Measurements from ENCODE around the gene TEX12.
"Not testable (repeated sequence)": the region's sequence is repeated elsewhere in the genome, so short reads cannot be mapped to it uniquely, and the experiment has no call there.

TEX12 gene

GRCh38 chr11:112195951-112196351, 28.8 kb downstream of the TEX12 start:
- Histone ChIP-seq H3K9me3 (ENCODE audit: control insufficient read depth, insufficient read depth, low read length) (no peaks in the 10 kb centered on the region), H3K4me3 (ENCODE audit: low read depth, low read length) (no peak overlapping the region), H3K4me1 (ENCODE audit: control insufficient read depth, insufficient read depth, low read length) (no peaks in the 10 kb centered on the region), H3K9ac (ENCODE audit: low read depth, low read length) (no peak overlapping the region), H3K36me3 (ENCODE audit: control insufficient read depth, insufficient read depth, low read length) (no peaks in the 10 kb centered on the region), H3K27me3 (ENCODE audit: control insufficient read depth, insufficient read depth, low read length) (no peaks in the 10 kb centered on the region)

GRCh38 chr11:112196519-112197087, 29.4 kb downstream of the TEX12 start:
- Histone ChIP-seq H3K36me3 (ENCODE audit: control insufficient read depth, insufficient read depth, low read length) (no peaks in the 10 kb centered on the region), H3K9ac (ENCODE audit: low read depth, low read length) (no peak overlapping the region)

GRCh38 chr11:112199101-112199500, 31.9 kb downstream of the TEX12 start:
- H3K36me3 ChIP-seq (ENCODE audit: control insufficient read depth, insufficient read depth, low read length); H3K4me3 ChIP-seq (ENCODE audit: low read depth, low read length); H3K27me3 ChIP-seq (ENCODE audit: control insufficient read depth, insufficient read depth, low read length); H3K9ac ChIP-seq (ENCODE audit: low read depth, low read length); H3K4me1 ChIP-seq (ENCODE audit: control insufficient read depth, insufficient read depth, low read length); H3K9me3 ChIP-seq (ENCODE audit: control insufficient read depth, insufficient read depth, low read length): not testable (repeated sequence)

More at GRCh38 chr11:112196519-112197087, 29.4 kb downstream of the TEX12 start:
- no peak overlapping the region for H3K4me3 ChIP-seq (ENCODE audit: low read depth, low read length)
- no peaks in the 10 kb centered on the region for H3K4me1 ChIP-seq (ENCODE audit: control insufficient read depth, insufficient read depth, low read length)
- H3K27me3 ChIP-seq (ENCODE audit: control insufficient read depth, insufficient read depth, low read length) = no peaks in the 10 kb centered on the region
- H3K9me3 ChIP-seq (ENCODE audit: control insufficient read depth, insufficient read depth, low read length) = no peaks in the 10 kb centered on the region

GRCh38 chr11:112200252-112200651, 33.1 kb downstream of the TEX12 start:
- no peak overlapping the region for H3K9ac ChIP-seq (ENCODE audit: low read depth, low read length)
- H3K36me3 ChIP-seq (ENCODE audit: control insufficient read depth, insufficient read depth, low read length) = no peaks in the 10 kb centered on the region
- H3K4me3 ChIP-seq (ENCODE audit: low read depth, low read length) = no peak overlapping the region
- H3K4me1 ChIP-seq (ENCODE audit: control insufficient read depth, insufficient read depth, low read length) = no peaks in the 10 kb centered on the region
- H3K27me3 ChIP-seq (ENCODE audit: control insufficient read depth, insufficient read depth, low read length) = no peaks in the 10 kb centered on the region
- no peaks in the 10 kb centered on the region for H3K9me3 ChIP-seq (ENCODE audit: control insufficient read depth, insufficient read depth, low read length)

GRCh38 chr11:112206071-112206470, 38.9 kb downstream of the TEX12 start:
- Histone ChIP-seq H3K9me3 (ENCODE audit: control insufficient read depth, insufficient read depth, low read length) (no peaks in the 10 kb centered on the region), H3K36me3 (ENCODE audit: control insufficient read depth, insufficient read depth, low read length) (no peaks in the 10 kb centered on the region), H3K27me3 (ENCODE audit: control insufficient read depth, insufficient read depth, low read length) (no peaks in the 10 kb centered on the region), H3K4me1 (ENCODE audit: control insufficient read depth, insufficient read depth, low read length) (no peaks in the 10 kb centered on the region), H3K9ac (ENCODE audit: low read depth, low read length) (no peak overlapping the region), H3K4me3 (ENCODE audit: low read depth, low read length) (no peak overlapping the region)

- no peak overlapping the region for H3K4me3 ChIP-seq (ENCODE audit: low read depth, low read length)
- no peaks in the 10 kb centered on the region for H3K9me3 ChIP-seq (ENCODE audit: control insufficient read depth, insufficient read depth, low read length)
- H3K36me3 ChIP-seq (ENCODE audit: control insufficient read depth, insufficient read depth, low read length) = no peaks in the 10 kb centered on the region
- no peaks in the 10 kb centered on the region for H3K27me3 ChIP-seq (ENCODE audit: control insufficient read depth, insufficient read depth, low read length)
- no peaks in the 10 kb centered on the region for H3K4me1 ChIP-seq (ENCODE audit: control insufficient read depth, insufficient read depth, low read length)
- H3K9ac ChIP-seq (ENCODE audit: low read depth, low read length) = no peak overlapping the region
These were observed 43.7 kb downstream of the TEX12 start for GRCh38 chr11:112210890-112211289.

- Histone ChIP-seq H3K4me3 (ENCODE audit: low read depth, low read length) (no peak overlapping the region), H3K9me3 (ENCODE audit: control insufficient read depth, insufficient read depth, low read length) (no peaks in the 10 kb centered on the region), H3K27me3 (ENCODE audit: control insufficient read depth, insufficient read depth, low read length) (no peaks in the 10 kb centered on the region), H3K4me1 (ENCODE audit: control insufficient read depth, insufficient read depth, low read length) (no peaks in the 10 kb centered on the region), H3K36me3 (ENCODE audit: control insufficient read depth, insufficient read depth, low read length) (no peaks in the 10 kb centered on the region), H3K9ac (ENCODE audit: low read depth, low read length) (no peak overlapping the region)
These were observed 44.4 kb downstream of the TEX12 start for GRCh38 chr11:112211536-112211935.

- Histone ChIP-seq H3K36me3 (ENCODE audit: control insufficient read depth, insufficient read depth, low read length) (no peaks in the 10 kb centered on the region), H3K27me3 (ENCODE audit: control insufficient read depth, insufficient read depth, low read length) (no peaks in the 10 kb centered on the region), H3K9me3 (ENCODE audit: control insufficient read depth, insufficient read depth, low read length) (no peaks in the 10 kb centered on the region), H3K4me3 (ENCODE audit: low read depth, low read length) (no peak overlapping the region), H3K4me1 (ENCODE audit: control insufficient read depth, insufficient read depth, low read length) (no peaks in the 10 kb centered on the region), H3K9ac (ENCODE audit: low read depth, low read length) (no peak overlapping the region)
These were observed 45.1 kb downstream of the TEX12 start for GRCh38 chr11:112212290-112212689.

- H3K27me3 ChIP-seq (ENCODE audit: control insufficient read depth, insufficient read depth, low read length) = no peaks in the 10 kb centered on the region
- no peaks in the 10 kb centered on the region for H3K9me3 ChIP-seq (ENCODE audit: control insufficient read depth, insufficient read depth, low read length)
- no peak overlapping the region for H3K4me3 ChIP-seq (ENCODE audit: low read depth, low read length)
- no peaks in the 10 kb centered on the region for H3K4me1 ChIP-seq (ENCODE audit: control insufficient read depth, insufficient read depth, low read length)
- H3K36me3 ChIP-seq (ENCODE audit: control insufficient read depth, insufficient read depth, low read length) = no peaks in the 10 kb centered on the region
- no peak overlapping the region for H3K9ac ChIP-seq (ENCODE audit: low read depth, low read length)
These were observed 45.5 kb downstream of the TEX12 start for GRCh38 chr11:112212710-112213109.

- Histone ChIP-seq H3K36me3 (ENCODE audit: control insufficient read depth, insufficient read depth, low read length) (no peaks in the 10 kb centered on the region), H3K27me3 (ENCODE audit: control insufficient read depth, insufficient read depth, low read length) (no peaks in the 10 kb centered on the region), H3K9me3 (ENCODE audit: control insufficient read depth, insufficient read depth, low read length) (no peaks in the 10 kb centered on the region), H3K9ac (ENCODE audit: low read depth, low read length) (no peak overlapping the region), H3K4me3 (ENCODE audit: low read depth, low read length) (no peak overlapping the region), H3K4me1 (ENCODE audit: control insufficient read depth, insufficient read depth, low read length) (no peaks in the 10 kb centered on the region)
These were observed 46.6 kb downstream of the TEX12 start for GRCh38 chr11:112213753-112214152.

GRCh38 chr11:112215621-112216020, 48.4 kb downstream of the TEX12 start:
- H3K4me3 ChIP-seq (ENCODE audit: low read depth, low read length) = no peak overlapping the region
- H3K36me3 ChIP-seq (ENCODE audit: control insufficient read depth, insufficient read depth, low read length) = no peaks in the 10 kb centered on the region
- no peaks in the 10 kb centered on the region for H3K4me1 ChIP-seq (ENCODE audit: control insufficient read depth, insufficient read depth, low read length)
- no peaks in the 10 kb centered on the region for H3K9me3 ChIP-seq (ENCODE audit: control insufficient read depth, insufficient read depth, low read length)
- H3K9ac ChIP-seq (ENCODE audit: low read depth, low read length) = no peak overlapping the region
- no peaks in the 10 kb centered on the region for H3K27me3 ChIP-seq (ENCODE audit: control insufficient read depth, insufficient read depth, low read length)

- no peak overlapping the region for H3K4me3 ChIP-seq (ENCODE audit: low read depth, low read length)
These were observed 49.5 kb downstream of the TEX12 start for GRCh38 chr11:112216561-112217105.

More at GRCh38 chr11:112216561-112217105, 49.5 kb downstream of the TEX12 start:
- Histone ChIP-seq H3K9ac (ENCODE audit: low read depth, low read length) (no peak overlapping the region), H3K9me3 (ENCODE audit: control insufficient read depth, insufficient read depth, low read length) (no peaks in the 10 kb centered on the region), H3K36me3 (ENCODE audit: control insufficient read depth, insufficient read depth, low read length) (no peaks in the 10 kb centered on the region), H3K27me3 (ENCODE audit: control insufficient read depth, insufficient read depth, low read length) (no peaks in the 10 kb centered on the region), H3K4me1 (ENCODE audit: control insufficient read depth, insufficient read depth, low read length) (no peaks in the 10 kb centered on the region)
